Measurements from ENCODE around the gene PHF12. TPM values are rescaled to one million over a fixed set of nuclear protein-coding genes. Genes with fewer than 3 reads are reported as not detected.

The PHF12 gene
- total RNA-seq, 6 experiments from 2014 or later, result 26.4 to 33.6 (median 29.8) TPM

GRCh38 chr17:28912281-28912937 lies 38.9 kb downstream of the PHF12 start:
- Mint-ChIP-seq H3K36me3 (ENCODE audit: low read depth) (peaks cover 41% of the 10 kb centered on the region), H3K4me3 (no peak overlapping the region), H3K4me1 (ENCODE audit: low read depth) (peaks cover 40% of the 10 kb centered on the region), H3K27ac (no peak overlapping the region), H3K27me3 (ENCODE audit: insufficient read depth) (no peaks in the 10 kb centered on the region; the same call in 1 of the 2 replicates), H3K9me3 (peaks cover 4% of the 10 kb centered on the region; the same call in 1 of the 2 replicates)
- no peak for DNase-seq
- peak; percentile 55 for TF ChIP-seq CTCF (IDR thresholded peaks at IDR 0.05)

GRCh38 chr17:28911411-28912045 lies 39.8 kb downstream of the PHF12 start:
- TF ChIP-seq CTCF (IDR thresholded peaks at IDR 0.05), result no peak
- H3K27ac Mint-ChIP-seq, result no peak overlapping the region
- H3K27me3 Mint-ChIP-seq (ENCODE audit: insufficient read depth), result peaks cover 3% of the 10 kb centered on the region; the same call in 1 of the 2 replicates
- DNase-seq, result no peak
- peaks cover 44% of the 10 kb centered on the region for H3K36me3 Mint-ChIP-seq (ENCODE audit: low read depth)
- H3K4me3 Mint-ChIP-seq, result no peak overlapping the region
- peaks cover 42% of the 10 kb centered on the region for H3K4me1 Mint-ChIP-seq (ENCODE audit: low read depth)
- H3K9me3 Mint-ChIP-seq, result peaks cover 4% of the 10 kb centered on the region; the same call in 1 of the 2 replicates

- Mint-ChIP-seq H3K27ac (no peak overlapping the region; the same call in 1 of the 2 replicates), H3K36me3 (ENCODE audit: low read depth) (peaks cover 34% of the 10 kb centered on the region), H3K27me3 (ENCODE audit: insufficient read depth) (peaks cover 3% of the 10 kb centered on the region; the same call in 1 of the 2 replicates), H3K4me1 (ENCODE audit: low read depth) (peaks cover 42% of the 10 kb centered on the region), H3K9me3 (peaks cover 4% of the 10 kb centered on the region; the same call in 1 of the 2 replicates), H3K4me3 (no peak overlapping the region)
- TF ChIP-seq CTCF (IDR thresholded peaks at IDR 0.05), result no peak
- no peak for DNase-seq
Observed at GRCh38 chr17:28910534-28910933, 40.8 kb downstream of the PHF12 start.

- no peak for TF ChIP-seq CTCF (IDR thresholded peaks at IDR 0.05)
- Mint-ChIP-seq H3K27me3 (ENCODE audit: insufficient read depth) (peaks cover 3% of the 10 kb centered on the region; the same call in 1 of the 2 replicates), H3K4me3 (peak overlapping the region; percentile 46), H3K9me3 (no peaks in the 10 kb centered on the region), H3K4me1 (ENCODE audit: low read depth) (peaks cover 31% of the 10 kb centered on the region), H3K27ac (peak overlapping the region; percentile 82), H3K36me3 (ENCODE audit: low read depth) (peaks cover 17% of the 10 kb centered on the region)
- DNase-seq, result peak; percentile 61
Observed at GRCh38 chr17:28908640-28909167, 42.6 kb downstream of the PHF12 start.

GRCh38 chr17:28907709-28908475 lies 43.4 kb downstream of the PHF12 start:
- no peak for TF ChIP-seq CTCF (IDR thresholded peaks at IDR 0.05)
- Mint-ChIP-seq H3K27me3 (ENCODE audit: insufficient read depth) (peaks cover 5% of the 10 kb centered on the region), H3K36me3 (ENCODE audit: low read depth) (peaks cover 14% of the 10 kb centered on the region), H3K4me3 (no peak overlapping the region), H3K27ac (peak overlapping the region; percentile 48), H3K9me3 (no peaks in the 10 kb centered on the region), H3K4me1 (ENCODE audit: low read depth) (peaks cover 31% of the 10 kb centered on the region)
- no peak for DNase-seq
